ENCODE data around the gene FAM43B.

The FAM43B gene

GRCh38 chr1:20601129-20601825, 48.9 kb downstream of the FAM43B start:
- H3K36me3 Mint-ChIP-seq (ENCODE audit: low read depth) = no peaks in the 10 kb centered on the region
- no peak overlapping the region for H3K27ac Mint-ChIP-seq
- H3K9me3 Mint-ChIP-seq = no peaks in the 10 kb centered on the region
- TF ChIP-seq CTCF (IDR thresholded peaks at IDR 0.05; ENCODE audit: unreplicated experiment in 3 of 3) = no peak
- H3K4me3 Mint-ChIP-seq = no peak overlapping the region
- no peaks in the 10 kb centered on the region for H3K27me3 Mint-ChIP-seq (ENCODE audit: low read depth)
- no peaks in the 10 kb centered on the region for H3K4me1 Mint-ChIP-seq

- Mint-ChIP-seq H3K27me3 (ENCODE audit: low read depth) (no peaks in the 10 kb centered on the region), H3K27ac (no peak overlapping the region), H3K4me1 (peaks cover 4% of the 10 kb centered on the region), H3K36me3 (ENCODE audit: low read depth) (no peaks in the 10 kb centered on the region), H3K4me3 (no peak overlapping the region), H3K9me3 (no peaks in the 10 kb centered on the region)
- no peak for TF ChIP-seq CTCF (IDR thresholded peaks at IDR 0.05; ENCODE audit: unreplicated experiment in 3 of 3)
These were observed 50.6 kb downstream of the FAM43B start for GRCh38 chr1:20602851-20603450.

GRCh38 chr1:20603504-20604464, 51.4 kb downstream of the FAM43B start:
- no peak for TF ChIP-seq CTCF (IDR thresholded peaks at IDR 0.05; ENCODE audit: unreplicated experiment in 3 of 3)
- Mint-ChIP-seq H3K36me3 (ENCODE audit: low read depth) (no peaks in the 10 kb centered on the region), H3K9me3 (no peaks in the 10 kb centered on the region), H3K27me3 (ENCODE audit: low read depth) (no peaks in the 10 kb centered on the region), H3K4me3 (no peak overlapping the region), H3K27ac (no peak overlapping the region), H3K4me1 (peaks cover 5% of the 10 kb centered on the region)

Data from nephron (organoid).